HUES48 (cell line): Measurements from ENCODE around the gene FOCAD.
A peak's percentile ranks its signal among the peaks of the same experiment; 100 is the strongest.

Source experiments
- H3K27ac ChIP-seq: one replicate; pipeline ENCODE4 v1.7.0; 2013; ENCODE audit warnings: low read depth, low read length, inconsistent platforms
- H3K27me3 ChIP-seq: 2 replicates; pipeline ENCODE4 v1.6.1; 2013; ENCODE audit warnings: mild to moderate bottlenecking, low read length; ENCODE audit not compliant: control insufficient read depth, insufficient read depth
- H3K36me3 ChIP-seq: 2 replicates; pipeline ENCODE4 v1.6.1; 2013; ENCODE audit warnings: low read length; ENCODE audit not compliant: control insufficient read depth, insufficient read depth
- H3K4me1 ChIP-seq: 2 replicates; pipeline ENCODE4 v1.6.1; 2013; ENCODE audit warnings: mild to moderate bottlenecking, low read length; ENCODE audit not compliant: control insufficient read depth, insufficient read depth
- H3K4me3 ChIP-seq: 2 replicates; pipeline ENCODE4 v1.5.1; 2013; ENCODE audit warnings: mild to moderate bottlenecking, low read depth, low read length
- H3K9ac ChIP-seq: 2 replicates; pipeline ENCODE4 v1.6.1; 2013; ENCODE audit warnings: mild to moderate bottlenecking, low read depth, low read length, moderate library complexity
- H3K9me3 ChIP-seq: 2 replicates; pipeline ENCODE4 v1.6.1; 2013; ENCODE audit warnings: low read length; ENCODE audit not compliant: control insufficient read depth, insufficient read depth

The FOCAD gene

DNA sequence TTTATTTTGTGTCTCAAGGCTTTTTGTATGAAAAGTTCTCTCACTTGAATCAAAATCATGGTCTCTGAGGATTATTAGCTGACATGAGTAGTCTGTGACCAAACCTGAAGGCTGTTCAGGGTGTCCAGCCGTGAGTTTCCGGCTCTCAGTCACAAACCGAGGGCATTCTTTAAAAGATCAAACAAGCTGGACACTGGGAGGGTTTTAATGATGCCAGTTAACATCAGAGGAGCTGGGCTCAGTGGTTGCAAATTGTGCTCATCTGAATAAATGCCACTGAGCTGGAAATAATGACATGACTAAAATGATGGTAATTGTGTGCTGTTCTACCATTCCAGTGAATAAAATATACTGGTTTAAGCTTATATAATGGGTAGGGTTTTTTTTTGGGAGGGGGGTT, 153.1 kb downstream of the FOCAD start:
- Histone ChIP-seq H3K36me3 (no peaks in the 10 kb centered on the region), H3K9ac (no peak overlapping the region), H3K4me1 (peaks cover 13% of the 10 kb centered on the region), H3K4me3 (no peak overlapping the region), H3K27ac (no peak overlapping the region), H3K27me3 (no peaks in the 10 kb centered on the region), H3K9me3 (no peaks in the 10 kb centered on the region)

DNA sequence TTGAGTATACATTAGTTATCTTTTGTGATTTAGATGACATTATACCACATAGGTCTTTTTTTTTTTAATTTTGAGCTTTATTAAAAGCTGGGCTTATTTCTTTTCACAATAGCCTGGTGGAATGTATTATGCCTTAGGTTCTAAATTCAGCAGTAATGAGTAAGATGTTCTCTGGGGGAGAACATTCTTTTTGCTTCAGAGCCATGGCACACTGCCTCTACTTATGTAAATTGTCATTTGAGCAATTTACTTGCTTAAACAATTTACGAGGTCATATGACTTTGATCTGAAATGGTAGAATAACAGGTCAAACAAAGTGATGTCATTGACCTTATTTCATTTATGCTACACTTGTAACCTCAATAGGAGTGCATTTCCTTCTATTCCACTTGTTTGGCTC, 154.2 kb downstream of the FOCAD start:
- peaks cover 13% of the 10 kb centered on the region for H3K4me1 ChIP-seq
- no peak overlapping the region for H3K27ac ChIP-seq
- H3K9me3 ChIP-seq: no peaks in the 10 kb centered on the region
- no peaks in the 10 kb centered on the region for H3K27me3 ChIP-seq
- no peak overlapping the region for H3K4me3 ChIP-seq
- no peaks in the 10 kb centered on the region for H3K36me3 ChIP-seq
- H3K9ac ChIP-seq: no peak overlapping the region

DNA sequence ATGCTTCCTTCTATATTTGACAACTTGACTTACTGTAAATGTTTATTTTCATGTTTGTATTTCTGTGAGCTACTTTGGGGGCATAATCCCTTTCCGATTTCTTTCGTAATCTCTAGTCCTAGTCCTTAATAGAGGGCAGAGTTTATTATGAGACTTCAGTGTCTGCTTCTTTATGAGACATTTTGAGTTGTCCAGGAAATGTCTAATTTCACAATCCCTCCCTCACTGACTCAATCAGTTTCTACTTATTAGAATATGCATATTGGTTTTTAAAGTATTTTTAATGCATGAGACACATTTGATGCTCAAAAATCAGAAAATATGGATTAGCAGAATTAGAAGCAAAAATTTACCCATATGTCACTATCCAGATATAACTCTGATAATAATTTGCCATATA, 160.9 kb downstream of the FOCAD start:
- Histone ChIP-seq H3K27ac (no peak overlapping the region), H3K9me3 (no peaks in the 10 kb centered on the region), H3K4me1 (no peaks in the 10 kb centered on the region), H3K36me3 (no peaks in the 10 kb centered on the region), H3K9ac (no peak overlapping the region), H3K27me3 (no peaks in the 10 kb centered on the region), H3K4me3 (no peak overlapping the region)

DNA sequence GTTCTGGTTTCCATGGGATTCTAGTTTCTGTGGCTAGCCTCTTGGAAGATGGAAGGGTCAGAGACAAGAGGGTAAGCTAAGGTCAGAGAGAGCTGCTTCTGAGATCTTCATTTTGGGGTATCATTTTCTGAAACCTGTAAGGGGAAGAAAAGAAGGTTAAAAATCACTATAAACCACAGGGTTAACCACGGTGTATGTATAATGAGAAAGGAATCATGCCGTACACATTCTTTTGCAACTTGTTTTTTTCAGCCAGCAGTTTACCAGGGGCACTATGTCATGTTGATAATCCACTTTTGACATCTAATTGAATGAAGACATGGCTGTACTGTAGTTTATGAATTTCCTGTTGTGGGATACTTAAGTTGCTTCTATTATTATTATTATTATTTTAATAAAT, 164.4 kb downstream of the FOCAD start:
- no peak overlapping the region for H3K9ac ChIP-seq
- no peaks in the 10 kb centered on the region for H3K36me3 ChIP-seq
- H3K4me3 ChIP-seq: no peak overlapping the region
- H3K4me1 ChIP-seq: peaks cover under 1% of the 10 kb centered on the region; the same call in 1 of the 2 replicates
- H3K27me3 ChIP-seq: no peaks in the 10 kb centered on the region
- H3K27ac ChIP-seq: no peak overlapping the region
- H3K9me3 ChIP-seq: no peaks in the 10 kb centered on the region

DNA sequence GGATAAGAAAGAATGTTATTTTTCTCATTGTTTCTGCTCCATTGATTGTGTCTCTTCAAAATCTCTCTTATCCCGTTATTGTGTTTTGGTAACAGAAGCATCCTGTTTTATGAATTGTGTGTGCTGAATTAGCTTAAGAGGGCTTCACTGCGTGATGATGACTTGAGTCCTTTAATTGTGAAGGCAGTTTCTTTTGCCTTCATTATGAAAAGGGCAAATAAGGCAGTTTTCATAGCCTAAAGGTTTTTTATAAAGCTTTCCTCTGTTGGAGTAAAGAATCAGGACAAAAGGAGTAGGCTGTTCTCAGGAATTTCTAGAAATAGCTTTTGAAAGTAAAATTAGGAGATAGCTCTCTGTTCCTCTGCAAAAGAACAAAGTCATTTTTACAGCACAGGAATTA, 169.8 kb downstream of the FOCAD start:
- no peak overlapping the region for H3K9ac ChIP-seq
- H3K27ac ChIP-seq: no peak overlapping the region
- peaks cover 12% of the 10 kb centered on the region for H3K4me1 ChIP-seq
- H3K36me3 ChIP-seq: no peaks in the 10 kb centered on the region
- no peak overlapping the region for H3K4me3 ChIP-seq
- H3K27me3 ChIP-seq: no peaks in the 10 kb centered on the region
- H3K9me3 ChIP-seq: no peaks in the 10 kb centered on the region; the same call in 1 of the 2 replicates

DNA sequence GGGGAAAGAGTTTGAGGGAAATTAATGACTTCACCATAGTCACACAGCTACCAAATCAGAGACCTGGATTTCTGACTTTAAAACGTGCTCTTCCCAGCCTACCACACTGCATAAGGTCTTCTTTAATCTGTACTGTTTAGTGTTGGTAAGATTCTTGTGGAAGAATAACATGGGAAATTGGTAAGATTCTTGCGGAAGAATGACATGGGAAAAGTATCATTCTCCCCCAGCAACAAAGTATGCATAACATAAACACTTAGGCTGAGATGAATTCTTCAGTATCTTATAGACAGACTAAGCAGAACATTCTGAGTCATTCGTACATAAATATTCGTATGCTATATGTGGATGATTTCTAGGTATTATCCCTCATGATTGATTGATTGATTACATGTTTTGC, 170.4 kb downstream of the FOCAD start:
- Histone ChIP-seq H3K36me3 (no peaks in the 10 kb centered on the region), H3K27ac (no peak overlapping the region), H3K4me3 (no peak overlapping the region), H3K4me1 (peaks cover 12% of the 10 kb centered on the region), H3K27me3 (no peaks in the 10 kb centered on the region), H3K9ac (no peak overlapping the region), H3K9me3 (no peaks in the 10 kb centered on the region; the same call in 1 of the 2 replicates)

DNA sequence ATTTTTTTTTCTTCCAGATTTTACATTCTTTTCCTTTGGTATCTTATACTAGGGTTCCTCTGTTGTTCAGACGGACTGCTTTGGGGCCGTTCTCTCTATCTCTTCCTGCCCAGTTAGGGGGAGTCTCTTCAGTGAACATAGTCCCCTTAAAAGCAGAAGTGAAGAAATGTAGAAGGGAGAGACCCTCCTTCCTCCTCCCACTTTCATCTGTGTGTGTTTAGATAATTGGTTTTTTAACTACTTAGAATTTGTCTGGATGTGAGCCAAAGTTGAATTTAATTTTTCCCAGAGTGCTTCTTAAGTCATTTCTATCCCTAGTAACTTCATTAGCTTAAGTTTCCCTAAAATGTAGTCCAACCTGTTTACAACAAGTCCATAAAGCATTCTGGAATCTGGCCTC, 179.9 kb downstream of the FOCAD start:
- H3K36me3 ChIP-seq: no peaks in the 10 kb centered on the region
- no peak overlapping the region for H3K9ac ChIP-seq
- no peaks in the 10 kb centered on the region for H3K9me3 ChIP-seq
- H3K4me3 ChIP-seq: no peak overlapping the region
- no peaks in the 10 kb centered on the region for H3K4me1 ChIP-seq
- no peak overlapping the region for H3K27ac ChIP-seq
- H3K27me3 ChIP-seq: no peaks in the 10 kb centered on the region

DNA sequence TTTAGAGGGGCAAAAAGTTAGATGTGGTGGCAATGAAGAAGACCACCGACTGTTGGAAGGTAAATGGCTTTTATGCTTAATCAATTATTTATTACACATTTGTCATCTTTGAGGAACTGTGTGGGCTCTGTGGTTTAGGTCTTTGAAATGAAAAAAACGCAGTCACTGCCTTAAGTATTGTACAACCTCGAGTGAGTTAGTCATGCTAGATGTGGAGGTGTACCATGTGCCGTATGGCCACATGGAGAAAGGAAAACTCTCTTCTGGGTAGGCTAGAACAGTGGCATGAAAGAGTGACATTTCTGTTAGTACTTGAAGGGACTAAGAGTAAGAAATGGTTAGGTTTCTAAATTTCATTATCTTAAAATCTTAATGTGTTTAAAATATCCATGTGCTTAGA, 181.3 kb downstream of the FOCAD start:
- Histone ChIP-seq H3K4me1 (no peaks in the 10 kb centered on the region), H3K27me3 (no peaks in the 10 kb centered on the region), H3K4me3 (no peak overlapping the region), H3K9me3 (no peaks in the 10 kb centered on the region), H3K36me3 (no peaks in the 10 kb centered on the region), H3K9ac (no peak overlapping the region), H3K27ac (no peak overlapping the region)

DNA sequence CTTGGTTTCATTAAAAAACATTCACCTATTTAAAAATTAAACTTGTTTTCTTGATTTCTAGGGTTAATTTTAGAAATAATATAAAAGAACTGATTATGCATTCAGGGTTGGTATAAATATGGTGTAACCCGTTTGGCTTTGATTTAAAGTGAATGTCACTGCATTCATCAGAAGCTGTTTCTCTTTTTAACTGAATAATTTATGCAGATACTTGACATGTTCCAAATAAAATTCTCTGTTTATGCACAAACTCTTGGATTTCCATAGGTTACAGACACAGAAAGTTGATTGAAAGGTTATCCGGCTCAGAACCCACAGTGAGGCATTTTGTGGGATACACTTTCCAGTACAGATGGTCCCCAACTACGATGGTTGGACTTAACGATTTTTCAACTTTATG, 186.1 kb downstream of the FOCAD start:
- Histone ChIP-seq H3K9me3 (no peaks in the 10 kb centered on the region), H3K27ac (no peak overlapping the region), H3K27me3 (no peaks in the 10 kb centered on the region), H3K36me3 (no peaks in the 10 kb centered on the region; the same call in 1 of the 2 replicates), H3K9ac (no peak overlapping the region), H3K4me1 (peaks cover 16% of the 10 kb centered on the region), H3K4me3 (no peak overlapping the region)

DNA sequence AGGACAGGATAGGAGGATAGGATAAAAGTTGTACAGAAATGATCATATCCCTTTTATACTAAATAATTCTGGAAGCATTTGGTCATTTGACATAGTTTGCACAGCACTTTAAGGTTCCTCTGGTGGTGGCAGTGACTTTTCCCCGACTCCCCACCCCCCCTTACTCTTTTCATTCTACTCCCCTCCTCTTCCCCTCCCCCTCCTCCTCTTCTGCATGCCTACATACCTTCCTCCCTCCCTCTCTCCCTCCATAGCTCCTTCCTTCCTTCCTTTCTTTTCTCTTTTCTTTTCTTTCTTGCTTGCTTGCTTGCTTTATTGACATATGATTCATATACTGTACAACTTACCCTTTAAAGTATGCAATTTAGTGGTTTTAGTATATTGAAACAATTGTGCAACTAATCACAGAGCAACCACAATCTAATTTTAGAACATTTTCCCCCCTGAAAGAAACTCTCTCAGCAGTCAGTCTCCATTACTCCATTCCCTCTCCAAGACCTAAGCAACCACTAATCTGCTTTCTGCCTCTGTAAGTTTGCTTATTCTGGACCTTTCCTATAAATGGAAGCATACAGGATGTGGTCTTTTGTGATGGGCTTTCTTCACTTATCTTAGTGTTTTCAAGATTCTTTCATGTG, 188.4 kb downstream of the FOCAD start:
- Histone ChIP-seq H3K4me3 (peak overlapping the region; percentile 1; the same call in 1 of the 2 replicates), H3K36me3 (no peaks in the 10 kb centered on the region; the same call in 1 of the 2 replicates), H3K27ac (no peak overlapping the region), H3K9me3 (no peaks in the 10 kb centered on the region), H3K9ac (0 out of 2 replicates have a peak overlapping the region, but pooled peaks have one; percentile 18), H3K4me1 (peaks cover 16% of the 10 kb centered on the region), H3K27me3 (no peaks in the 10 kb centered on the region)

DNA sequence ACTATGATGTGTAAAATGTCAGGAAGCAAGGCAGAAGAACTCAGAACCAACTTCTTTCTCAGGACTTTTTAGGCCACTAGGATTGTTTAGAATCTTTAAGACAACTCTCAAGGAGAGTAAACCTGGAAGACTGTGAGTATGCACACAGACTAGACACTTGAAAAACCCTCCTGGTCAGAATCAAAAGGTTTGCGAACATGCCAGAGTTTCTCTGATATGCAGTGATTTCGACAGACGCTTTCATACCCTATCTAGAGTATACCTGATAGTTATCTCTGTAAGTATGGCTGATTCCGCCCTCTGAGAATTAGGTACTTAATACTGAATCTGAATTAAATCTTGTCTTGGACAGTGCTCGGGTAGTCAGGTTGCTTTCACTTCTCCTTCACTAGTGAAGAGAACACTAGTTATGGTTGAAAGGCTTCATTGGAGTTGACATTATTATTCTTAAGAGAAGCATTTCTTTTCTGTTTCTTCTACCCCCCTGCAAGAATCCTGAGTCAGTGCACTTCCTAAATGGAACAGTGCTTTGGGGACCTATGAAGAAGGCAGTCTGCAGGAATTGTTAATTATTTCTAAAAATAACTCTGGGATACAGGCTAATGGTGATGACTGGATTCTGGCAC, 189.3 kb downstream of the FOCAD start:
- H3K36me3 ChIP-seq: no peaks in the 10 kb centered on the region; the same call in 1 of the 2 replicates
- H3K9me3 ChIP-seq: no peaks in the 10 kb centered on the region
- no peaks in the 10 kb centered on the region for H3K27me3 ChIP-seq
- H3K4me3 ChIP-seq: no peak overlapping the region
- no peak overlapping the region for H3K9ac ChIP-seq
- peaks cover 16% of the 10 kb centered on the region for H3K4me1 ChIP-seq
- H3K27ac ChIP-seq: peak overlapping the region; percentile 13
